Mammary epithelial cell (primary cell): ENCODE data around the gene ARHGEF10L.

ENCODE experiments used
- EZH2 ChIP-seq: IDR thresholded peaks from 2 replicates; pipeline ENCODE4 v1.6.1; 2012; ENCODE audit warnings: low read length, inconsistent platforms, borderline replicate concordance
- TF ChIP-seq, protein P1 (sequence below), 2 donors: IDR thresholded peaks in 1 of 2; conservative IDR thresholded peaks in 1 of 2; 2 replicates each; pipeline ENCODE4 v1.5.1; 2011 to 2012; ENCODE audit warnings: inconsistent platforms in 2 of 2, low read length in 2 of 2, mild to moderate bottlenecking in 2 of 2, control low read depth in 1 of 2, low read depth in 1 of 2; ENCODE audit not compliant: insufficient read depth in 1 of 2; ENCODE audit errors: extremely low read depth in 1 of 2

DNA sequence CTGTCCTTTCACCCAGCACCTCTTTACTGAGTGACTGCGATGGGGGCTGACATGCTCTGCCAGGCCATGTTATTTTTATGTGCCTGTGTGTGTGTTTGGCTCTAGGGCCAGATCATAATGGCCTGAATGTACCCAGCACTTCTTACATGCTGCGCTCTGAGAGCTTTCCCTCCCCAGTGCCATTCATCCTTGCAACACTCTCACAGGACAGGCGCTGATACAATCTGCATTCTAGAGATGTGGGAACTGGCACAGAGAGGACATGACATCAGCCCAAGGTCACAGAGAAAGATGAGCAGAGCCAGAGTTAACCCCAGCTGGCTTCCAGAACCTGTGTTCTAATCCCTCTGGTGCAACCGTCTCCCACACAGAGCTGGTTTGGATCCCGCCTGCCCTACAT, 54.5 kb downstream of the ARHGEF10L start:
- TF ChIP-seq, protein P1, sequence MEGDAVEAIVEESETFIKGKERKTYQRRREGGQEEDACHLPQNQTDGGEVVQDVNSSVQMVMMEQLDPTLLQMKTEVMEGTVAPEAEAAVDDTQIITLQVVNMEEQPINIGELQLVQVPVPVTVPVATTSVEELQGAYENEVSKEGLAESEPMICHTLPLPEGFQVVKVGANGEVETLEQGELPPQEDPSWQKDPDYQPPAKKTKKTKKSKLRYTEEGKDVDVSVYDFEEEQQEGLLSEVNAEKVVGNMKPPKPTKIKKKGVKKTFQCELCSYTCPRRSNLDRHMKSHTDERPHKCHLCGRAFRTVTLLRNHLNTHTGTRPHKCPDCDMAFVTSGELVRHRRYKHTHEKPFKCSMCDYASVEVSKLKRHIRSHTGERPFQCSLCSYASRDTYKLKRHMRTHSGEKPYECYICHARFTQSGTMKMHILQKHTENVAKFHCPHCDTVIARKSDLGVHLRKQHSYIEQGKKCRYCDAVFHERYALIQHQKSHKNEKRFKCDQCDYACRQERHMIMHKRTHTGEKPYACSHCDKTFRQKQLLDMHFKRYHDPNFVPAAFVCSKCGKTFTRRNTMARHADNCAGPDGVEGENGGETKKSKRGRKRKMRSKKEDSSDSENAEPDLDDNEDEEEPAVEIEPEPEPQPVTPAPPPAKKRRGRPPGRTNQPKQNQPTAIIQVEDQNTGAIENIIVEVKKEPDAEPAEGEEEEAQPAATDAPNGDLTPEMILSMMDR (conservative IDR thresholded peaks at IDR 0.05 in 1 of 2, IDR thresholded peaks at IDR 0.05 in 1 of 2; ENCODE audit: extremely low read depth in 1 of 2, insufficient read depth in 1 of 2, low read depth in 1 of 2, low read length in 2 of 2) = no peak
- no peak for TF ChIP-seq EZH2
